HepG2 (cell line): ENCODE measurements around the gene KLF11. TPM values are rescaled to one million over a fixed set of nuclear protein-coding genes. Genes with fewer than 3 reads are reported as not detected.

Source experiments
- ATAC-seq: fragments of 200-7000 bp; cut with Tn5 transposase; 3 replicates; pipeline ENCODE4 v1.9.1; 2020; ENCODE audit warnings: mild to moderate bottlenecking, moderate library complexity
- BruUV-seq: library from RNA; stranded (reverse); fragments of 400-500 nt; replicated peaks from 2 replicates; lab custom pipeline; 2021; lab: Mats Ljungman, UMichigan
- CTCF ChIA-PET: fragments of 300-600 bp; formaldehyde crosslinking; extraction: SDS; loops from one replicate; lab custom pipeline; 2021; ENCODE audit warnings: low total read pairs, inconsistent platforms, low intra/inter-chr PET ratio; lab: Yijun Ruan, JAX
- POLR2A ChIA-PET: fragments of 350-600 bp; sonication (Branson Sonifier 250); formaldehyde crosslinking; loops from one replicate; lab custom pipeline; 2020; ENCODE audit warnings: antibody characterized with exemption, inconsistent platforms; lab: Yijun Ruan, JAX
- DNase-seq: peaks from one replicate; pipeline ENCODE4 v3.0.0-alpha.2; 2015; ENCODE audit warnings: low spot score
- FAIRE-seq: peaks from 3 replicates; lab custom pipeline; 2011; peaks lifted over from hg19 to GRCh38; lab: Jason Lieb, UNC
- H2AFZ ChIP-seq: one replicate; pipeline ENCODE4 v1.6.1; 2011; ENCODE audit warnings: low read length, inconsistent platforms
- H3K27ac ChIP-seq: fragments of 300-600 bp; 3 replicates; pipeline ENCODE4 v1.8.0; 2011; ENCODE audit warnings: mixed run types, mild to moderate bottlenecking, mixed read lengths, low read length, inconsistent platforms; ENCODE audit not compliant: insufficient read depth; ENCODE audit errors: extremely low read length
- H3K27me3 ChIP-seq, 2 experiments: fragments of 200-600 bp in 1 of 2; 2 replicates in 1 of 2; 3 replicates in 1 of 2; pipeline versions ENCODE4 v1.6.0 to v1.8.0; 2011; ENCODE audit warnings: low read length in 2 of 2, mild to moderate bottlenecking in 2 of 2, moderate library complexity in 2 of 2, inconsistent platforms in 1 of 2; ENCODE audit not compliant: insufficient read depth in 2 of 2, control insufficient read depth in 1 of 2
- H3K36me3 ChIP-seq, 2 experiments: fragments of 200-600 bp in 1 of 2; replicated peaks in 1 of 2; 2 replicates in 1 of 2; 3 replicates in 1 of 2; pipeline versions ENCODE4 v1.5.1 to v1.8.0; 2011; ENCODE audit warnings: low read length in 2 of 2, inconsistent platforms in 1 of 2; ENCODE audit not compliant: insufficient read depth in 2 of 2, control insufficient read depth in 1 of 2
- H3K4me1 ChIP-seq: 2 replicates; pipeline ENCODE4 v1.5.1; 2012; ENCODE audit warnings: low read length, inconsistent platforms; ENCODE audit not compliant: insufficient read depth
- H3K4me2 ChIP-seq: 2 replicates; pipeline ENCODE4 v1.6.0; 2011; ENCODE audit warnings: low read depth, low read length, inconsistent platforms
- H3K4me3 ChIP-seq, 3 experiments: fragments of 200-600 bp in 1 of 3; sonication (generic), shearing (Covaris generic) in 1 of 3; replicated peaks in 1 of 3; 2 replicates each; pipeline ENCODE4 v1.5.1; 2011 to 2016; ENCODE audit warnings: low read length in 3 of 3, inconsistent platforms in 2 of 3, low read depth in 2 of 3, mild to moderate bottlenecking in 2 of 3, control low read depth in 1 of 3, mixed read lengths in 1 of 3; ENCODE audit not compliant: insufficient read depth in 1 of 3
- H3K79me2 ChIP-seq: one replicate; pipeline ENCODE4 v1.6.1; 2011; ENCODE audit warnings: low read length, inconsistent platforms; ENCODE audit not compliant: insufficient read depth
- H3K9ac ChIP-seq: 2 replicates; pipeline ENCODE4 v1.6.0; 2011; ENCODE audit warnings: mild to moderate bottlenecking, low read depth, low read length, inconsistent platforms; ENCODE audit not compliant: insufficient read depth
- H3K9me3 ChIP-seq: 2 replicates; pipeline ENCODE4 v1.5.1; 2012; ENCODE audit warnings: mild to moderate bottlenecking, low read length
- H4K20me1 ChIP-seq: 2 replicates; pipeline ENCODE4 v1.6.0; 2011; ENCODE audit warnings: inconsistent platforms, mild to moderate bottlenecking, low read length, moderate library complexity; ENCODE audit not compliant: insufficient read depth
- ADNP ChIP-seq: sonication (generic); formaldehyde crosslinking; IDR thresholded peaks from 2 replicates; pipeline ENCODE4 v1.4.0; 2020; ENCODE audit warnings: missing genetic modification reagents
- EED ChIP-seq: sonication (generic); formaldehyde crosslinking; IDR thresholded peaks from 2 replicates; pipeline ENCODE4 v1.5.0; 2020; ENCODE audit warnings: mild to moderate bottlenecking, missing genetic modification reagents
- NCOR1 ChIP-seq: fragments of 200-600 bp; sonication (generic); IDR thresholded peaks from 2 replicates; pipeline ENCODE4 v1.7.0; 2017; ENCODE audit warnings: antibody characterized with exemption, low read length, borderline replicate concordance
- RARA ChIP-seq: IDR thresholded peaks from 2 replicates; pipeline ENCODE4 v1.6.1; 2016; ENCODE audit warnings: missing genetic modification reagents, missing compliant biosample characterization
- RCOR2 ChIP-seq: IDR thresholded peaks from 2 replicates; pipeline ENCODE4 v1.6.1; 2016; ENCODE audit warnings: missing biosample characterization, missing genetic modification reagents
- SPEN ChIP-seq: sonication (generic); formaldehyde crosslinking; IDR thresholded peaks from 2 replicates; pipeline ENCODE4 v1.5.1; 2020; ENCODE audit warnings: low read depth, mild to moderate bottlenecking, missing genetic modification reagents
- ZBTB21 ChIP-seq: sonication (generic); formaldehyde crosslinking; IDR thresholded peaks from 2 replicates; pipeline ENCODE4 v1.4.0; 2020; ENCODE audit warnings: missing genetic modification reagents
- WGBS: methylation state at CpG from one replicate; pipeline ENCODE4 v1.1.6; 2017; ENCODE audit warnings: low lambda C conversion rate; 5-methylcytosine and 5-hydroxymethylcytosine counted together
- in situ Hi-C: cut with HindIII; loops from 2 replicates; pipeline ENCODE4 v1.10.0; 2017; ENCODE audit warnings: low pct_unique_long_range_greater_than_20kb; ENCODE audit not compliant: extremely low pct_ligation_motif_present
- intact Hi-C: fragments of 100-400 bp; cut with micrococcal nuclease; formaldehyde crosslinking; loops from one replicate; pipeline ENCODE4 v1.10.0; 2022; ENCODE audit not compliant: unreplicated experiment
- polyA plus RNA-seq, 8 experiments: library from polyadenylated mRNA; depleted of rRNA in 3 of 8; stranded (reverse) in 7 of 8; unstranded in 1 of 8; fragments of >200 nt; fragmentation: Illumina TruSeq in 4 of 8; extraction: Trizol in 4 of 8; gene quantifications; 2 replicates each; pipeline versions ENCODE4 v1.2.1 to v1.2.3, GENCODE V29; 2011 to 2016; ENCODE audit warnings: low read depth in 4 of 8, missing spikeins in 1 of 8, mixed read lengths in 1 of 8; ENCODE audit not compliant: insufficient read depth in 1 of 8
- total RNA-seq, 5 experiments: library from RNA; depleted of rRNA; stranded (reverse); fragments of >200 nt; fragmentation: Illumina TruSeq; extraction: Trizol; gene quantifications; 2 replicates each; pipeline ENCODE4 v1.2.3, GENCODE V29; 2016; ENCODE audit warnings: low read depth in 1 of 5
- TF ChIP-seq, protein P1 (sequence below), 2 experiments: sonication (generic) in 1 of 2; formaldehyde crosslinking in 1 of 2; IDR thresholded peaks; 2 replicates each; pipeline versions ENCODE4 v1.4.0 to v1.6.1; 2016 to 2020; ENCODE audit warnings: borderline replicate concordance in 1 of 2, low read depth in 1 of 2, mild to moderate bottlenecking in 1 of 2, missing genetic modification reagents in 1 of 2
- TF ChIP-seq, protein P2 (sequence below): sonication (generic); formaldehyde crosslinking; IDR thresholded peaks from 2 replicates; pipeline ENCODE4 v1.5.0; 2020; ENCODE audit warnings: missing genetic modification reagents
- TF ChIP-seq, protein P3 (sequence below): sonication (generic); formaldehyde crosslinking; IDR thresholded peaks from 2 replicates; pipeline ENCODE4 v1.5.1; 2020; ENCODE audit warnings: mild to moderate bottlenecking, missing genetic modification reagents
- TF ChIP-seq, protein P4 (sequence below): sonication (generic); formaldehyde crosslinking; IDR thresholded peaks from 2 replicates; pipeline ENCODE4 v1.9.0; 2021; ENCODE audit warnings: missing genetic modification reagents, borderline replicate concordance

Gene KLF11
- total and polyA plus RNA-seq, 2 of the 13 experiments (the other 11 are each of a cell fraction or from before 2014, with no cell fraction given), result 2.5 to 11.8 TPM

DNA sequence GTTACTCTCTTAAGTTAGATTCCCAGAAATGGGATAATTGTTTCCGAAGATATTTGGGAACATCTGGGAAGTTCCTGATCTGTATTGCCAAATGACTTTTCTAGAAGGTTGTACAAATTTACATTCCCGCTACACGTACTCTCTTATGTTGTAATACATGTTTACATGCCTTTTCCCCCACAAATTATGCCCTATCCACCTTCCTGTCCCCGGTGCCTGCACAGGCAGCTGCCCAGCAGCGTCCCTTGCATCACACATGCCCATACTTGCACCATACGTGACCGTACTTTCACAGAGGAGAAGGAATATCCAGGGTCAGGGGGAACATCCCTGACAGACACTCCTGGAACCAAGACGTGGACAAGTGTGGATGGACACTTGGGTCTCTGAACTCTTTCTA lies 24.2 kb upstream of the KLF11 start (continued):
- TF ChIP-seq, protein P1, sequence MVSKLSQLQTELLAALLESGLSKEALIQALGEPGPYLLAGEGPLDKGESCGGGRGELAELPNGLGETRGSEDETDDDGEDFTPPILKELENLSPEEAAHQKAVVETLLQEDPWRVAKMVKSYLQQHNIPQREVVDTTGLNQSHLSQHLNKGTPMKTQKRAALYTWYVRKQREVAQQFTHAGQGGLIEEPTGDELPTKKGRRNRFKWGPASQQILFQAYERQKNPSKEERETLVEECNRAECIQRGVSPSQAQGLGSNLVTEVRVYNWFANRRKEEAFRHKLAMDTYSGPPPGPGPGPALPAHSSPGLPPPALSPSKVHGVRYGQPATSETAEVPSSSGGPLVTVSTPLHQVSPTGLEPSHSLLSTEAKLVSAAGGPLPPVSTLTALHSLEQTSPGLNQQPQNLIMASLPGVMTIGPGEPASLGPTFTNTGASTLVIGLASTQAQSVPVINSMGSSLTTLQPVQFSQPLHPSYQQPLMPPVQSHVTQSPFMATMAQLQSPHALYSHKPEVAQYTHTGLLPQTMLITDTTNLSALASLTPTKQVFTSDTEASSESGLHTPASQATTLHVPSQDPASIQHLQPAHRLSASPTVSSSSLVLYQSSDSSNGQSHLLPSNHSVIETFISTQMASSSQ (IDR thresholded peaks at IDR 0.05; ENCODE audit: low read depth), result no peak
- TF ChIP-seq, protein P1 (CRISPR knock-in tag; IDR thresholded peaks at IDR 0.05; ENCODE audit: borderline replicate concordance), result no peak
- no peak for TF ChIP-seq RCOR2 (CRISPR knock-in tag)
- peak; percentile 92 for TF ChIP-seq RARA (CRISPR knock-in tag)
- TF ChIP-seq, all 625 proteins: peak for 65

DNA sequence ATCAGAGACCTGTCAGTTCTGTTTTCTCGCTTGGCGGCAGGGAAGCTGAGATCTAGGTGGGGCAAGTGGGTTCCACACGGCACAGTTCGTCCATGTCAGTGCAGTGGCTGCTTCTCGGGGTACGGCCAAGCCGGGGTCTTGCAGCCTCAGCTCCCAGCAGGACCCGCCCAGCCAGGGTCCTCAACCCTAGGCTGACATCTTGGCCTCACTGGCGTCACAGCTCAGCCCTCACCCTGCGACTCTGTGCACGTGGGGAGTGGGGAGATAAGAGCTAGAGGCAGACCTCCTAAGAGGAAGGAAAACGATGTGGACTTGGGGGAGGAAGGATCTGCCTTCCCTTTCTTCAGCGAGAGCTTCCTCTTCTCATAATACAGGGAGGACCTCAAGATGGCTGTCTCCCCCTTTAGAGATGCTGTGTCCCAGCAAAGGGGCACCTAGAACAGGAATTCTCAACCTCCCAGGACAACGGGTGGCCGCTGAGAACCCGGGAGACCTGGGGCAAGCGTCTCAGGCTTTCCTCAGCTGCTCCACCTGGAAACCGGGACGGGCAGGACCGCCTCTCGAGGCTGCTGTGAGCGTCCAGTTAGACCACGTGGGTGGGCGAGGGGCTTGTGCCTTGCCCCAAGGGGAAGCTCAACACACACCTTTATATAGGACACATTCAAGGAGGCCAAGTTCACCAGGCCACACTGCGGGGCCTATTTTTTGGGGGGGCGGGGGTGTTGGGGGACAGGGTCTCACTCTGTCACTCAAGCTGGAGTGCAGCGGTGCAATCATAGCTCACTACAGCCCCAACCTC lies 23.5 kb upstream of the KLF11 start:
- intact Hi-C loops (no loop called here), in situ Hi-C loops (no loop called here)
- Histone ChIP-seq H3K27me3 (peaks cover 11 to 60% of the 10 kb centered on the region in 2 experiments; a peak in 4 of 5 replicates), H3K79me2 (no peaks in the 10 kb centered on the region), H3K27ac (no peak overlapping the region), H4K20me1 (no peaks in the 10 kb centered on the region), H3K4me3 (no peak overlapping the region), H3K9ac (no peak overlapping the region), H3K4me1 (peaks cover 32% of the 10 kb centered on the region), H2AFZ (no peak overlapping the region), H3K4me2 (peak overlapping the region; percentile 13; the same call in 1 of the 2 replicates), H3K36me3 (no peaks in the 10 kb centered on the region), H3K9me3 (no peaks in the 10 kb centered on the region)
- DNase-seq (no peak), ATAC-seq (no peak), FAIRE-seq (no peak)
- ChIA-PET CTCF (no interaction called here), POLR2A (interaction anchor here (0.6 to 2.4 kb wide), 4 partner anchors 9 to 415 kb away, joined by 3 to 11 read pairs (median 4); partner anchors contain the start of gene KLF11)
- 64% methylated on average over 19 of the region's 27 CpGs for WGBS
- no TSS peak for BruUV-seq
- no peak for TF ChIP-seq NCOR1
- TF ChIP-seq, protein P2, sequence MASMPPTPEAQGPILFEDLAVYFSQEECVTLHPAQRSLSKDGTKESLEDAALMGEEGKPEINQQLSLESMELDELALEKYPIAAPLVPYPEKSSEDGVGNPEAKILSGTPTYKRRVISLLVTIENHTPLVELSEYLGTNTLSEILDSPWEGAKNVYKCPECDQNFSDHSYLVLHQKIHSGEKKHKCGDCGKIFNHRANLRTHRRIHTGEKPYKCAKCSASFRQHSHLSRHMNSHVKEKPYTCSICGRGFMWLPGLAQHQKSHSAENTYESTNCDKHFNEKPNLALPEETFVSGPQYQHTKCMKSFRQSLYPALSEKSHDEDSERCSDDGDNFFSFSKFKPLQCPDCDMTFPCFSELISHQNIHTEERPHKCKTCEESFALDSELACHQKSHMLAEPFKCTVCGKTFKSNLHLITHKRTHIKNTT, result no peak
- 0 out of 2 replicates have a peak, but pooled peaks have one; percentile 35 for TF ChIP-seq EED (CRISPR knock-in tag)
- TF ChIP-seq ADNP, result no peak
- no peak for TF ChIP-seq ZBTB21 (CRISPR knock-in tag)
- TF ChIP-seq, protein P3, sequence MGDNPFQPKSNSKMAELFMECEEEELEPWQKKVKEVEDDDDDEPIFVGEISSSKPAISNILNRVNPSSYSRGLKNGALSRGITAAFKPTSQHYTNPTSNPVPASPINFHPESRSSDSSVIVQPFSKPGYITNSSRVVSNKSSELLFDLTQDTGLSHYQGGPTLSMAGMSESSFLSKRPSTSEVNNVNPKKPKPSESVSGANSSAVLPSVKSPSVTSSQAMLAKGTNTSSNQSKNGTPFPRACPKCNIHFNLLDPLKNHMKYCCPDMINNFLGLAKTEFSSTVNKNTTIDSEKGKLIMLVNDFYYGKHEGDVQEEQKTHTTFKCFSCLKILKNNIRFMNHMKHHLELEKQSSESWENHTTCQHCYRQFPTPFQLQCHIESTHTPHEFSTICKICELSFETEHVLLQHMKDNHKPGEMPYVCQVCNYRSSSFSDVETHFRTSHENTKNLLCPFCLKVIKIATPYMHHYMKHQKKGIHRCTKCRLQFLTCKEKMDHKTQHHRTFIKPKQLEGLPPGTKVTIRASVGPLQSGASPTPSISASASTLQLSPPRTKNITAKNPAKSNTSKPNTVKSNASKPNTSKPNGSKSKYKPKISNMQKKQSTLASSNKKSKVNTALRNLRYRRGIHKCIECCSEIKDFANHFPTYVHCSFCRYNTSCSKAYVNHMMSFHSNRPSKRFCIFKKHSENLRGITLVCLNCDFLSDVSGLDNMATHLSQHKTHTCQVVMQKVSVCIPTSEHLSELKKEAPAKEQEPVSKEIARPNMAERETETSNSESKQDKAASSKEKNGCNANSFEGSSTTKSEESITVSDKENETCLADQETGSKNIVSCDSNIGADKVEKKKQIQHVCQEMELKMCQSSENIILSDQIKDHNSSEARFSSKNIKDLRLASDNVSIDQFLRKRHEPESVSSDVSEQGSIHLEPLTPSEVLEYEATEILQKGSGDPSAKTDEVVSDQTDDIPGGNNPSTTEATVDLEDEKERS, result no peak
- TF ChIP-seq, protein P4, sequence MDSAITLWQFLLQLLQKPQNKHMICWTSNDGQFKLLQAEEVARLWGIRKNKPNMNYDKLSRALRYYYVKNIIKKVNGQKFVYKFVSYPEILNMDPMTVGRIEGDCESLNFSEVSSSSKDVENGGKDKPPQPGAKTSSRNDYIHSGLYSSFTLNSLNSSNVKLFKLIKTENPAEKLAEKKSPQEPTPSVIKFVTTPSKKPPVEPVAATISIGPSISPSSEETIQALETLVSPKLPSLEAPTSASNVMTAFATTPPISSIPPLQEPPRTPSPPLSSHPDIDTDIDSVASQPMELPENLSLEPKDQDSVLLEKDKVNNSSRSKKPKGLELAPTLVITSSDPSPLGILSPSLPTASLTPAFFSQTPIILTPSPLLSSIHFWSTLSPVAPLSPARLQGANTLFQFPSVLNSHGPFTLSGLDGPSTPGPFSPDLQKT (CRISPR knock-in tag), result no peak
- TF ChIP-seq SPEN (CRISPR knock-in tag), result no peak
